ENCODE data around the gene KCNJ15. TPM values are rescaled to one million over a fixed set of nuclear protein-coding genes. Genes with fewer than 3 reads are reported as not detected.

Gene KCNJ15
- total and polyA plus RNA-seq, 2 experiments from 2014 or later: not detected

DNA sequence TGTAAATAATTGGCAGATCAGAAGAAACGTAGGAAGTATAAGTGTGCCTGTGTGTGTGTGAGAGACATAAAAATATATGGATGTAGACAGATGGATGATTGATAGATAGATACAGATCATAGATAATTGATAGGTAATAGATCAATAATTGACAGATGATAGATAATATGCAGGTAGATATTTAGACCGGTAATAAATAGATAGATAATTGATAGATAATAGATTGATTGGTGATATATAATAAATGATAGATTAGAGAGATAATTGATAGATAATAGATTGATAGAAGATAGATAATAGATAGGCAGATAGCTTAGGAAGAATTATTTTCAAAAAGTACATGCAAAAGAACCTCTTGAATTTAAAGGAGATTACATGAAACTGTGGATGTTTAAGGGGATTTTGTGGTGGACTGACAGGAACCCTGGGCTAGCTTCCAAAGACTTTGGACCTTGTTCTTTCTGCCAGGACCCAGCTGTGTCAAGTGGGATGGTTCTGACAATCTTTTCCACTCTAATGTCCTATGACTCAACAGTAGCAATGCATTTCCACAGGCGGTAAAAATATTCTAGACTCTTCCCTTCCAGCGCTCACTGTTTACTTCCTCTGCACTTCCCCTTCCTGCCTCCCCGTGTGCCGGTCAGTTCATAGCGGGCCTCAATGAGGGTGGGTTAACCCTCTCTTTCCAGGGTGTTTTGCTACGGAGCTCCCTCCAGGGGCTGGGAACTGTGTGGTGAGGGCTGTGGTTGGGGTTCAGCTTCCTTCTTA, 39.4 kb downstream of the KCNJ15 start:
- Mint-ChIP-seq H3K9me3 (no peaks in the 10 kb centered on the region), H3K27me3 (ENCODE audit: insufficient read depth, low read depth, poor library complexity) (no peaks in the 10 kb centered on the region), H3K27ac (no peak overlapping the region), H3K4me1 (peaks cover 15% of the 10 kb centered on the region; the same call in 2 of the 3 replicates), H3K4me3 (no peak overlapping the region), H3K36me3 (ENCODE audit: low read depth) (no peaks in the 10 kb centered on the region)
- no peaks in the 10 kb centered on the region for H3K27me3 ChIP-seq (ENCODE audit: insufficient read depth)
- H3K27ac ChIP-seq (ENCODE audit: low read depth): no peak overlapping the region
- no peaks in the 10 kb centered on the region for H4K20me1 ChIP-seq (replicated peaks; ENCODE audit: insufficient read depth)
- peak; percentile 83 for ATAC-seq
- peaks cover 14% of the 10 kb centered on the region for H3K4me1 ChIP-seq (ENCODE audit: insufficient read depth)
- peak; percentile 17 for DNase-seq (ENCODE audit: low spot score)
- no peak overlapping the region for H3K4me3 ChIP-seq
- H3K4me2 ChIP-seq: no peak overlapping the region
- 0 out of 2 replicates have a peak, but pooled peaks cover 3% of the 10 kb centered on the region for H3K9me2 ChIP-seq (ENCODE audit: insufficient read depth)
- no peaks in the 10 kb centered on the region for H3F3A ChIP-seq (replicated peaks; ENCODE audit: low read depth)
- H3K79me2 ChIP-seq (replicated peaks; ENCODE audit: insufficient read depth): no peaks in the 10 kb centered on the region
- H3K36me3 ChIP-seq (ENCODE audit: insufficient read depth): no peaks in the 10 kb centered on the region
- no peak for TF ChIP-seq CTCF (conservative IDR thresholded peaks at IDR 0.05; ENCODE audit: low read depth in 2 of 2)
- no peak for TF ChIP-seq ZNF331 (CRISPR knock-in tag; IDR thresholded peaks at IDR 0.05; ENCODE audit: low read depth)
- TF ChIP-seq, protein P1, sequence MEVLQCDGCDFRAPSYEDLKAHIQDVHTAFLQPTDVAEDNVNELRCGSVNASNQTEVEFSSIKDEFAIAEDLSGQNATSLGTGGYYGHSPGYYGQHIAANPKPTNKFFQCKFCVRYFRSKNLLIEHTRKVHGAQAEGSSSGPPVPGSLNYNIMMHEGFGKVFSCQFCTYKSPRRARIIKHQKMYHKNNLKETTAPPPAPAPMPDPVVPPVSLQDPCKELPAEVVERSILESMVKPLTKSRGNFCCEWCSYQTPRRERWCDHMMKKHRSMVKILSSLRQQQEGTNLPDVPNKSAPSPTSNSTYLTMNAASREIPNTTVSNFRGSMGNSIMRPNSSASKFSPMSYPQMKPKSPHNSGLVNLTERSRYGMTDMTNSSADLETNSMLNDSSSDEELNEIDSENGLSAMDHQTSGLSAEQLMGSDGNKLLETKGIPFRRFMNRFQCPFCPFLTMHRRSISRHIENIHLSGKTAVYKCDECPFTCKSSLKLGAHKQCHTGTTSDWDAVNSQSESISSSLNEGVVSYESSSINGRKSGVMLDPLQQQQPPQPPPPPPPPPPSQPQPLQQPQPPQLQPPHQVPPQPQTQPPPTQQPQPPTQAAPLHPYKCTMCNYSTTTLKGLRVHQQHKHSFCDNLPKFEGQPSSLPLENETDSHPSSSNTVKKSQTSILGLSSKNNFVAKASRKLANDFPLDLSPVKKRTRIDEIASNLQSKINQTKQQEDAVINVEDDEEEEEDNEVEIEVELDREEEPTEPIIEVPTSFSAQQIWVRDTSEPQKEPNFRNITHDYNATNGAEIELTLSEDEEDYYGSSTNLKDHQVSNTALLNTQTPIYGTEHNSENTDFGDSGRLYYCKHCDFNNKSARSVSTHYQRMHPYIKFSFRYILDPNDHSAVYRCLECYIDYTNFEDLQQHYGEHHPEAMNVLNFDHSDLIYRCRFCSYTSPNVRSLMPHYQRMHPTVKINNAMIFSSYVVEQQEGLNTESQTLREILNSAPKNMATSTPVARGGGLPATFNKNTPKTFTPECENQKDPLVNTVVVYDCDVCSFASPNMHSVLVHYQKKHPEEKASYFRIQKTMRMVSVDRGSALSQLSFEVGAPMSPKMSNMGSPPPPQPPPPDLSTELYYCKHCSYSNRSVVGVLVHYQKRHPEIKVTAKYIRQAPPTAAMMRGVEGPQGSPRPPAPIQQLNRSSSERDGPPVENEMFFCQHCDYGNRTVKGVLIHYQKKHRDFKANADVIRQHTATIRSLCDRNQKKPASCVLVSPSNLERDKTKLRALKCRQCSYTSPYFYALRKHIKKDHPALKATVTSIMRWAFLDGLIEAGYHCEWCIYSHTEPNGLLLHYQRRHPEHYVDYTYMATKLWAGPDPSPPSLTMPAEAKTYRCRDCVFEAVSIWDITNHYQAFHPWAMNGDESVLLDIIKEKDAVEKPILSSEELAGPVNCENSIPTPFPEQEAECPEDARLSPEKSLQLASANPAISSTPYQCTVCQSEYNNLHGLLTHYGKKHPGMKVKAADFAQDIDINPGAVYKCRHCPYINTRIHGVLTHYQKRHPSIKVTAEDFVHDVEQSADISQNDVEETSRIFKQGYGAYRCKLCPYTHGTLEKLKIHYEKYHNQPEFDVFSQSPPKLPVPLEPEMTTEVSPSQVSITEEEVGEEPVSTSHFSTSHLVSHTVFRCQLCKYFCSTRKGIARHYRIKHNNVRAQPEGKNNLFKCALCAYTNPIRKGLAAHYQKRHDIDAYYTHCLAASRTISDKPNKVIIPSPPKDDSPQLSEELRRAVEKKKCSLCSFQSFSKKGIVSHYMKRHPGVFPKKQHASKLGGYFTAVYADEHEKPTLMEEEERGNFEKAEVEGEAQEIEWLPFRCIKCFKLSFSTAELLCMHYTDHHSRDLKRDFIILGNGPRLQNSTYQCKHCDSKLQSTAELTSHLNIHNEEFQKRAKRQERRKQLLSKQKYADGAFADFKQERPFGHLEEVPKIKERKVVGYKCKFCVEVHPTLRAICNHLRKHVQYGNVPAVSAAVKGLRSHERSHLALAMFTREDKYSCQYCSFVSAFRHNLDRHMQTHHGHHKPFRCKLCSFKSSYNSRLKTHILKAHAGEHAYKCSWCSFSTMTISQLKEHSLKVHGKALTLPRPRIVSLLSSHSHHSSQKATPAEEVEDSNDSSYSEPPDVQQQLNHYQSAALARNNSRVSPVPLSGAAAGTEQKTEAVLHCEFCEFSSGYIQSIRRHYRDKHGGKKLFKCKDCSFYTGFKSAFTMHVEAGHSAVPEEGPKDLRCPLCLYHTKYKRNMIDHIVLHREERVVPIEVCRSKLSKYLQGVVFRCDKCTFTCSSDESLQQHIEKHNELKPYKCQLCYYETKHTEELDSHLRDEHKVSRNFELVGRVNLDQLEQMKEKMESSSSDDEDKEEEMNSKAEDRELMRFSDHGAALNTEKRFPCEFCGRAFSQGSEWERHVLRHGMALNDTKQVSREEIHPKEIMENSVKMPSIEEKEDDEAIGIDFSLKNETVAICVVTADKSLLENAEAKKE (CRISPR knock-in tag; IDR thresholded peaks at IDR 0.05): no peak
- TF ChIP-seq JUNB (IDR thresholded peaks at IDR 0.05; ENCODE audit: unreplicated experiment): no peak
- TF ChIP-seq CREB1 (CRISPR knock-in tag; IDR thresholded peaks at IDR 0.05; ENCODE audit: low read depth): no peak
- TF ChIP-seq POLR2AphosphoS5 (IDR thresholded peaks at IDR 0.05; ENCODE audit: low read depth): no peak
- no peak for TF ChIP-seq EZH2 (IDR thresholded peaks at IDR 0.05; ENCODE audit: low read depth, unreplicated experiment)
- no peak for TF ChIP-seq NANOG (IDR thresholded peaks at IDR 0.05; ENCODE audit: borderline replicate concordance)
- H2AFZ ChIP-seq: peak overlapping the region; percentile 79; the same call in 1 of the 2 replicates

Data from GM23338 (cell line).